ENCODE results near the gene OST4. TPM values are rescaled to one million over a fixed set of nuclear protein-coding genes. Genes with fewer than 3 reads are reported as not detected.
"Not testable (repeated sequence)": the region's sequence is repeated elsewhere in the genome, so short reads cannot be mapped to it uniquely, and the experiment has no call there.

OST4 gene
- total RNA-seq = 100 to 1,000 TPM in 3 of 4 donors, 10 to 100 TPM in 1; 70.8 to 225 (median 199) TPM

DNA sequence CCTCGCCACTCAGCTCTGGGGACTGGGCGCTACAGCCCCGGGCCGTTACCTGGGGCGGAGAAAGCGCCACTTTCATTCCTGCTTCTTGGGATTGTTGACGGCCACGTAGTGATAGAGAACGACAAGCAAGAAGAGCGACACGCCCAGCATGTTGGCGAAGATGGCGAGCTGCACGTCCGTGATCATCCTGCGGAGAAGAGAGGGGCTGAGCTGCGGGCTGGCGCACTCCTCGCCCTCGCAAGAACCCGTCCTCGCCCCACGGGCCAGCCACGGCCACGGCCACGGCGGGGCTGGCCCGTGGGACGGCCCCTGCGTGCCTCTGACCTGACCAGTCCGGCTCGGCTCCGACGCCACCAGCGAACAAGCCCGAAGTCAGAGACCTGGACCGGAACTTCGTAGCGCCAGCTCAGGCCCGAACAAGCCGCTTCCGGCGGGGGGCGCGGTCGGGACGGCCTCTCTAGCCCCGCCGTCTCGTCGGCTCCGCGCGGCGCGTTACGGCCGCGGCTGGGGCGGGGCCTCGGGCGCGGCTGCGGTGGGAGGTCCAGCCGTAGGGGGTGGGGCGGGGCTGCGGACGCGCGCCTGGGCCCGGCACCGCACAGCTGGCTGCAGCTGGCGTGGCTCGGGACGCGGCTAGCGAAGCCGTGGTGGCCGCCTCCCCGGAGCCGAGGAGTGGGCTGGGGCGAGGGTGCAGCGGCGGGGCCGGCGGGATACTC is at the start of gene OST4:
TSS of gene OST4 (minus strand) at position 378 of the 713 bp plus-strand sequence.
- peaks cover 23% of the 10 kb centered on the region for H3K36me3 ChIP-seq
- no peaks in the 10 kb centered on the region for H3K27me3 ChIP-seq
- TF ChIP-seq, protein P1, sequence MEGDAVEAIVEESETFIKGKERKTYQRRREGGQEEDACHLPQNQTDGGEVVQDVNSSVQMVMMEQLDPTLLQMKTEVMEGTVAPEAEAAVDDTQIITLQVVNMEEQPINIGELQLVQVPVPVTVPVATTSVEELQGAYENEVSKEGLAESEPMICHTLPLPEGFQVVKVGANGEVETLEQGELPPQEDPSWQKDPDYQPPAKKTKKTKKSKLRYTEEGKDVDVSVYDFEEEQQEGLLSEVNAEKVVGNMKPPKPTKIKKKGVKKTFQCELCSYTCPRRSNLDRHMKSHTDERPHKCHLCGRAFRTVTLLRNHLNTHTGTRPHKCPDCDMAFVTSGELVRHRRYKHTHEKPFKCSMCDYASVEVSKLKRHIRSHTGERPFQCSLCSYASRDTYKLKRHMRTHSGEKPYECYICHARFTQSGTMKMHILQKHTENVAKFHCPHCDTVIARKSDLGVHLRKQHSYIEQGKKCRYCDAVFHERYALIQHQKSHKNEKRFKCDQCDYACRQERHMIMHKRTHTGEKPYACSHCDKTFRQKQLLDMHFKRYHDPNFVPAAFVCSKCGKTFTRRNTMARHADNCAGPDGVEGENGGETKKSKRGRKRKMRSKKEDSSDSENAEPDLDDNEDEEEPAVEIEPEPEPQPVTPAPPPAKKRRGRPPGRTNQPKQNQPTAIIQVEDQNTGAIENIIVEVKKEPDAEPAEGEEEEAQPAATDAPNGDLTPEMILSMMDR (IDR thresholded peaks at IDR 0.05) = no peak
- TF ChIP-seq POLR2AphosphoS5 (IDR thresholded peaks at IDR 0.05) (peak in 2 of 3 donors; percentile 48 to 57), EP300 (IDR thresholded peaks at IDR 0.05) (no peak), POLR2A (IDR thresholded peaks at IDR 0.05) (peak; percentile 54 to 61)
- peak; percentile 95 for DNase-seq (ENCODE audit: low spot score in 2 of 2)
- H3K27ac ChIP-seq = peak within 1 kb of the TSS; percentile 91
- WGBS = 0% methylated on average over 6 of the region's 86 CpGs
- H3K4me1 ChIP-seq = peaks cover 47% of the 10 kb centered on the region
- H3K4me3 ChIP-seq = peak within 1 kb of the TSS; percentile 94
- H3K9me3 ChIP-seq = no peaks in the 10 kb centered on the region

DNA sequence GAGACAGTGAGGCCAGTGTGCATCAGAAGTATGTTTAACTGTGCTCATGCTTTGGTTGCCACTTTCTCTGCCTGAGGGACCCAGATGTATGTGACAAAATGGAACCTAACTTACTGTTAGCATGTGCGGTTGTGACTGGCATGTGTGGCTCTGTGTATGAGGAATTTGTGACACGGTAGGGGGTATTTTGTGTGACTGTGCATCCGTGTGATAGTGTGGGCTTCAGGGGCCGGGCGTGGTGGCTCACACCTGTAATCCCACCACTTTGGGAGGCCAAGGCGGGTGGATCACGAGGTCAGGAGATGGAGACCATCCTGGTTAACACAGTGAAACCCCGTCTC is 47.8 kb upstream of the OST4 start:
- peaks cover 19% of the 10 kb centered on the region for H3K27me3 ChIP-seq
- peak in 1 of 2 donors; percentile 41 for DNase-seq (ENCODE audit: low spot score in 2 of 2)
- H3K36me3 ChIP-seq, H3K27ac ChIP-seq, H3K9me3 ChIP-seq: not testable (repeated sequence)
- H3K4me3 ChIP-seq = peak overlapping the region; percentile 56
- WGBS = 78% methylated on average over 8 of the region's 8 CpGs
- H3K4me1 ChIP-seq = peaks cover 28% of the 10 kb centered on the region

DNA sequence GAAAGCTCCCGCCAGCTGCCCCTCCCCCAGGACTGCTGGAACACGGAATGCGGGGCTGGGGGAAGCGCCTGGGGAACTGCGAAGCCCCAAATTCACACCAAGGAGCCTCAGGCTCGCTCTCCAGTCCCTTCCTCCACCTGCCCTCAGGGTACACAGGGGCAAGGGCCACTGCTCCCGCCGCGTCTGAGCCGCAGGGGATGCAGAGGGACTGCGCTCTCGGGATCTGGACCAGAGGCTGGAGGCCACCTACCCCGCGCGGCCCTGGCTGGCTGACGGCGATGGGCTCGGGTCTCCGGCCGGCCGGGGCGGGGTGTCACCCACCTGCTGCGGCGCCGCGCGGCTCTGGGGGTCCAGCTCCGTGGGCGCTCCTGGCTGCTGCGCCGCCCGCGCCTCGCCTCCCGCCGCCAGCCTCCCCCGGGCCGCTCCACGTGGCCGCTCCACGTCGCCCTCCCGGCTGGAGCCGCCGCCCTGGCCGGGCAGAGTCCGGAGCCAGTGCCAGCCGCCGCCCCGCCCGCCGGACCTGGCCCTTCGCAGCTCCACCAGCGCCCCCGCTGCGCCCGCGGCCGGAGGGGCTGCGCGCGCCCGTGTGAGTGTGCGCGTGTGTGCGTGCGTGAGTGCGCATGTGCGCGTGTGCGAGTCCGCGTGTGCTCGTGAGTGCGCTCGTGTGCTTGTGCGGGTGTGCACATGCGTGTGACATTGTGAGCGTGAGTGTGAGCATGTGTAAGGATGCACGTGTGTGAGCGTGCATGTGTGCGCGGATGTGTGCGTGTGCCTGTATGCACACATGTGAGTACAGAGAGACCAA is 47.3 kb upstream of the OST4 start, which contains the start of gene CGREF1:
TSS of gene CGREF1 (minus strand) at position 604 of the 805 bp plus-strand sequence. CDS start 14,762 bp downstream, outside the sequence.
- DNase-seq (ENCODE audit: low spot score in 2 of 2) = no peak
- H3K27me3 ChIP-seq = peaks cover 19% of the 10 kb centered on the region
- whole genome bisulfite sequencing = 10% methylated on average over 13 of the region's 84 CpGs

DNA sequence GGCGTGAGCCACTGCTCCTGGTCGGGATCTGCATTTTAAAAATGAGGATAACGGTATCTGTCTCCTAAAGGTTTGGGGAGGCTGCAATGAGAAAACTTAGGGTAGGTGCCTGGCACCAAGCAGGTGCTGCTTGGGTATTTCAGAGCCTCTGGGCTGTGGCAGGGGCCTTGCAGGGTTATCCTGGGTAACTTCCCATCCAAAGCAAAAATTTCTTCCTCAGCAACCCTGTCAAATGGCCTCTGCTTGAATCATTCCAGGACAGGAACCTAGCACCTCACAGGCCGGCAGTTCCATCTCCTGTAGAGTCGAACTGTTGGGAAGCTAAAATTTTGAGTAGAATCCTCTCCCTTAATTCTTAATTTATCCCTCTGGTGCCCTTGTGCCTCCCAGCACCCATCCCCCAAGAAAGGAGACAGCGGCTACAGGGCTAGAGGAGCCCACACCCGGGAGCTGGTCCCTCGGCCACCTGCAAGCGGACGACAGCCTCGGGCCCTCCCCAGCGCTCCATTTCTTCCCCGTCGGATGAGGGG is 46.6 kb upstream of the OST4 start:
- no peaks in the 10 kb centered on the region for H3K36me3 ChIP-seq
- no peak for DNase-seq (ENCODE audit: low spot score in 2 of 2)
- TF ChIP-seq EP300 (IDR thresholded peaks at IDR 0.05) = no peak
- no peak for TF ChIP-seq POLR2AphosphoS5 (IDR thresholded peaks at IDR 0.05)
- no peak for TF ChIP-seq POLR2A (IDR thresholded peaks at IDR 0.05)
- TF ChIP-seq, protein P1 (IDR thresholded peaks at IDR 0.05) = no peak
- H3K27me3 ChIP-seq = peaks cover 19% of the 10 kb centered on the region
- peaks cover 18% of the 10 kb centered on the region for H3K4me1 ChIP-seq
- no peak overlapping the region for H3K27ac ChIP-seq
- H3K4me3 ChIP-seq = peak overlapping the region; percentile 56
- H3K9me3 ChIP-seq = no peaks in the 10 kb centered on the region
- WGBS = 37% methylated on average over 7 of the region's 14 CpGs

More for the DNA sequence above, 47.3 kb upstream of the OST4 start, which contains the start of gene CGREF1:
- H3K4me3 ChIP-seq = peak within 1 kb of the TSS; percentile 56
- H3K36me3 ChIP-seq = no peaks in the 10 kb centered on the region
- H3K27ac ChIP-seq = no peak within 1 kb of the TSS
- peaks cover 25% of the 10 kb centered on the region for H3K4me1 ChIP-seq
- no peaks in the 10 kb centered on the region for H3K9me3 ChIP-seq
- TF ChIP-seq POLR2A (IDR thresholded peaks at IDR 0.05) (no peak), EP300 (IDR thresholded peaks at IDR 0.05) (no peak), POLR2AphosphoS5 (IDR thresholded peaks at IDR 0.05) (no peak)
- TF ChIP-seq, protein P1 (IDR thresholded peaks at IDR 0.05) = no peak

DNA sequence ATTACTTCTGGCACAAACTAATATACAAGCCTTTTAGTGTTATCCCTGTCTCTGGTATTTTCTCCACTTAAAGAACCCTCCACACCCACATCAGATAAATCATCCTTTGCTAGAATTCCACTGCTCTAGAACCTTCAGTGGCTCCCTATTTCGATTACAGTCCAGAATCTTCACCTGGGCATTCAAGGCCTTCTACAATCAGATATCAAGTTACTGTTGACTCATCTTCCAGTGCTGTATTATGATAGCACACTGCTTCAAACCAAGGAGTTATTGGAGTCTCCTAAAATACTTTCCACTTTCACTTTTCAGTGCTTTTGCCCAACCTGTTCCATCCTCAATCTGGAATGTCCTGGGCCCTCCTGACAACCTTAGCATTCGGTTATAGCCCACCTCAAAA is 44.1 kb upstream of the OST4 start:
- TF ChIP-seq EP300 (IDR thresholded peaks at IDR 0.05) (no peak), POLR2AphosphoS5 (IDR thresholded peaks at IDR 0.05) (no peak), POLR2A (IDR thresholded peaks at IDR 0.05) (no peak)
- TF ChIP-seq, protein P1 (IDR thresholded peaks at IDR 0.05) = no peak
- Histone ChIP-seq H3K36me3 (no peaks in the 10 kb centered on the region), H3K27ac (no peak overlapping the region), H3K9me3 (no peaks in the 10 kb centered on the region), H3K27me3 (peaks cover 19% of the 10 kb centered on the region), H3K4me1 (peaks cover 14% of the 10 kb centered on the region), H3K4me3 (no peak overlapping the region)
- DNase-seq (ENCODE audit: low spot score in 2 of 2) = no peak
- WGBS = 67% methylated on average over 2 of the region's 2 CpGs

DNA sequence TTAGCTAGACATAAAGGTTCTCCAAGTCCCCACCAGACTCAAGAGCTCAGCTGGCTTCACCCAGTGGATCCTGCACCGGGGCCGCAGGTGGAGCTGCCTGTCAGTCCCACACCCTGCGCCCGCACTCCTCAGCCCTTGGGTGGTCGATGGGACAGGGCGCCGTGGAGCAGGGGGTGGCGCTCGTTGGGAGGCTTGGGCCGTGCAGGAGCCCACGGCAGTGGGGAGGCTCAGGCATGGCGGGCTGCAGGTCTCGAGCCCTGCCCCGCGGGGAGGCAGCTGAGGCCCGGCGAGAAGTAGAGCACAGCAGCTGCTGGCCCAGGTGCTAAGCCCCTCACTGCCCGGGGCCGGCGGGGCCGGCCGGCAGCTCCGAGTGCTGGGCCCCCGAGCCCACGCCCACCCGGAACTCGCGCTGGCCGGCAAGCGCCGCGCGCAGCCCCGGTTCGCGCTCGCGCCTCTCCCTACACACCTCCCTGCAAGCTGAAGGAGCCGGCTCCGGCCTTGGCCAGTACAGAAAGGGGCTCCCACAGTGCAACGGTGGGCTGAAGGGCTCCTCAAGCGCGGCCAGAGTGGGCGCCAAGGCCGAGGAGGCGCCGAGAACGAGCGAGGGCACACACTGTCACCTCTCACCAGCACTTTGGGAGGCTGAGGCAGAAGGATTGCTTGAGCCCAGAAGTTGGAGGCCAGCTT is 40.1 kb upstream of the OST4 start:
- H3K36me3 ChIP-seq; H3K4me3 ChIP-seq; DNase-seq (ENCODE audit: low spot score in 2 of 2); H3K4me1 ChIP-seq; H3K27ac ChIP-seq; H3K27me3 ChIP-seq; H3K9me3 ChIP-seq: not testable (repeated sequence)
- WGBS = 96% methylated on average over 12 of the region's 49 CpGs

DNA sequence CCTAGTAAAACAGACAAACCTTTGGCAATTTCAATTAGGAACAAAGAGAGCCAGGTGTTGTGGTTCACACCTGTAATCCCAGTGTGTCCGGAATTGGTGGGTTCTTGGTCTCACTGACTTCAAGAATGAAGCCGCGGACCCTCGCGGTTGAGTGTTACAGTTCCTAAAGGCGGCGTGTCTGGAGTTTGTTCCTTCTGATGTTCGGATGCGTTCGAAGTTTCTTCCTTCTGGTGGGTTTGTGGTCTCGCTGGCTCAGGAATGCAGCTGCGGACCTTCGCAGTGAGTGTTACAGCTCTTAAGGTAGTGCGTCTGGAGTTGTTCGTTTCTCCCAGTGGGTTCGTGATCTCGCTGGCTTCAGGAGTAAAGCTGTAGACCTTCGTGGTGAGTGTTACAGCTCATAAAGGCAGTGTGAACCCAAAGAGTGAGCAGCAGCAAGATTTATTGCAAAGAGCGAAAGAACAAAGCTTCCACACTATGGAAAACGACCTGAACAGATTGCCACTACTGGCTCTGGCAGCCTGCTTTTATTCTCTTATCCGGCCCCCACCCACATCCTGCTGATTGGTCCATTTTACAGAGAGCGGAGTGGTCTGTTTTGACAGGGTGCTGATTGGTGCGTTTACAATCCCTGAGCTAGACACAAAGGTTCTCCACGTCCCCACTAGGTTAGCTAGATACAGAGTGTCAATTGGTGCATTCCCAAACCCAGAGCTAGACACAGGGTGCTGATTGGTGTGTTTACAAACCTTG is 39.3 kb upstream of the OST4 start:
- not testable (repeated sequence) for H3K36me3 ChIP-seq; H3K27me3 ChIP-seq; H3K9me3 ChIP-seq; H3K27ac ChIP-seq; H3K4me1 ChIP-seq; H3K4me3 ChIP-seq; DNase-seq (ENCODE audit: low spot score in 2 of 2)
- WGBS = 87% methylated on average over 24 of the region's 24 CpGs

All from suprapubic skin (tissue), 4 donors.